Measurements from ENCODE around the gene GTF2E1. TPM values are rescaled to one million over a fixed set of nuclear protein-coding genes. Genes with fewer than 3 reads are reported as not detected.

The GTF2E1 gene
- total RNA-seq, 1 experiment from 2014 or later, result 21.5 TPM

- TF ChIP-seq YY1 (IDR thresholded peaks at IDR 0.05; ENCODE audit: extremely low read depth, insufficient replicate concordance, low read depth, low read length) (no peak), ZNF274 (IDR thresholded peaks at IDR 0.05; ENCODE audit: low read depth, low read length) (no peak), CBX3 (IDR thresholded peaks at IDR 0.05; ENCODE audit: low read depth) (no peak), JUND (IDR thresholded peaks at IDR 0.05) (no peak), ZFX (IDR thresholded peaks at IDR 0.05) (no peak), ELF1 (IDR thresholded peaks at IDR 0.05; ENCODE audit: borderline replicate concordance, low read depth) (no peak)
Observed at GRCh38 chr3:120770891-120771290, 28.3 kb downstream of the GTF2E1 start (continued).

DNA sequence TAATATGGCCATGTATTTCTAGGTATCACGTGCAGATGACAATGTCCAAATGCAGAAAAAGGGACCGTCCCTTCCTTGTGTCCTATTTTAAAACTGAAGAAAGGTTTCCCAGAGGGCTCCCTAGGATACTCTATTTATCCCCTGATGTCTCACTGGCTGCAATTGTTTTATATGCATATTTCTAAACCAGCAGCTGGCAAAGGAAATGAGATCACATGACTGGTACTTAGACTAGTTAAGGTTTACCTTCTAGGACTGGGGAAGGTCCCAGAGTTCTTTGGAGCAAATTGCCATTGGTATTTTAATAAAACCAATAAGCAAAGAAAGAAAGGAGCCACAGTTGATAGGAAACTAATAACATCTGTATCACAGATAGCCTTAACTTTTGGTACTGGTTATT, 29.5 kb downstream of the GTF2E1 start:
- ChIA-PET RAD21 (ENCODE audit: low non-redundant PET in 1 of 2, low total read pairs in 2 of 2, uncharacterized antibody in 2 of 2, unreplicated experiment in 2 of 2) (no interaction called here), POLR2A (no interaction called here), CTCF (no interaction called here)

More for the DNA sequence above, 29.5 kb downstream of the GTF2E1 start:
- no peaks in the 10 kb centered on the region for H3K9me3 ChIP-seq (ENCODE audit: control insufficient read depth in 1 of 2, insufficient read depth in 1 of 2, low read depth in 1 of 2, low read length in 2 of 2)
- intact Hi-C loops (cut with micrococcal nuclease), result no loop called here
- H3K4me3 ChIP-seq (replicated peaks in 1 of 2; ENCODE audit: low read depth in 1 of 2, low read length in 2 of 2), result no peak overlapping the region
- no peak overlapping the region for H2AFZ ChIP-seq (ENCODE audit: low read depth, low read length, poor library complexity, severe bottlenecking)
- H4K20me1 ChIP-seq (ENCODE audit: insufficient read depth), result no peaks in the 10 kb centered on the region
- no peak for TF ChIP-seq EGR1 (IDR thresholded peaks at IDR 0.05; ENCODE audit: low read depth)
- no peak for TF ChIP-seq SIN3A (IDR thresholded peaks at IDR 0.05; ENCODE audit: low read depth)
- TF ChIP-seq CEBPB (IDR thresholded peaks at IDR 0.05; ENCODE audit: low read depth), result no peak
- no peak for TF ChIP-seq ATF3 (IDR thresholded peaks at IDR 0.05)
- no peak for TF ChIP-seq ZFX (IDR thresholded peaks at IDR 0.05)
- no peak for TF ChIP-seq SP1 (IDR thresholded peaks at IDR 0.05; ENCODE audit: low read depth)
- TF ChIP-seq POLR2A (IDR thresholded peaks at IDR 0.05; ENCODE audit: borderline replicate concordance, extremely low read depth, insufficient read depth, insufficient read length), result no peak
- no peak for TF ChIP-seq SRF (IDR thresholded peaks at IDR 0.05; ENCODE audit: low read depth)
- no peak for TF ChIP-seq CBX3 (IDR thresholded peaks at IDR 0.05; ENCODE audit: low read depth)
- no peak for TF ChIP-seq POLR2AphosphoS5 (IDR thresholded peaks at IDR 0.05; ENCODE audit: low read depth, low read length)
- TF ChIP-seq EZH2phosphoT487 (IDR thresholded peaks at IDR 0.05; ENCODE audit: borderline replicate concordance), result no peak
- no peak for TF ChIP-seq RAD21 (IDR thresholded peaks at IDR 0.05; ENCODE audit: low read depth)
- no peak for TF ChIP-seq ELF1 (IDR thresholded peaks at IDR 0.05; ENCODE audit: borderline replicate concordance, low read depth)
- TF ChIP-seq, protein P1, sequence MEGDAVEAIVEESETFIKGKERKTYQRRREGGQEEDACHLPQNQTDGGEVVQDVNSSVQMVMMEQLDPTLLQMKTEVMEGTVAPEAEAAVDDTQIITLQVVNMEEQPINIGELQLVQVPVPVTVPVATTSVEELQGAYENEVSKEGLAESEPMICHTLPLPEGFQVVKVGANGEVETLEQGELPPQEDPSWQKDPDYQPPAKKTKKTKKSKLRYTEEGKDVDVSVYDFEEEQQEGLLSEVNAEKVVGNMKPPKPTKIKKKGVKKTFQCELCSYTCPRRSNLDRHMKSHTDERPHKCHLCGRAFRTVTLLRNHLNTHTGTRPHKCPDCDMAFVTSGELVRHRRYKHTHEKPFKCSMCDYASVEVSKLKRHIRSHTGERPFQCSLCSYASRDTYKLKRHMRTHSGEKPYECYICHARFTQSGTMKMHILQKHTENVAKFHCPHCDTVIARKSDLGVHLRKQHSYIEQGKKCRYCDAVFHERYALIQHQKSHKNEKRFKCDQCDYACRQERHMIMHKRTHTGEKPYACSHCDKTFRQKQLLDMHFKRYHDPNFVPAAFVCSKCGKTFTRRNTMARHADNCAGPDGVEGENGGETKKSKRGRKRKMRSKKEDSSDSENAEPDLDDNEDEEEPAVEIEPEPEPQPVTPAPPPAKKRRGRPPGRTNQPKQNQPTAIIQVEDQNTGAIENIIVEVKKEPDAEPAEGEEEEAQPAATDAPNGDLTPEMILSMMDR (IDR thresholded peaks at IDR 0.05 in 2 of 3, conservative IDR thresholded peaks at IDR 0.05 in 1 of 3; ENCODE audit: borderline replicate concordance in 1 of 3, insufficient read depth in 1 of 3, low read depth in 2 of 3, low read length in 2 of 3), result no peak
- TF ChIP-seq FOSL1 (IDR thresholded peaks at IDR 0.05; ENCODE audit: low read depth), result no peak
- TF ChIP-seq, protein P2, sequence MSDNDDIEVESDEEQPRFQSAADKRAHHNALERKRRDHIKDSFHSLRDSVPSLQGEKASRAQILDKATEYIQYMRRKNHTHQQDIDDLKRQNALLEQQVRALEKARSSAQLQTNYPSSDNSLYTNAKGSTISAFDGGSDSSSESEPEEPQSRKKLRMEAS (IDR thresholded peaks at IDR 0.05), result no peak
- no peak for TF ChIP-seq ZBTB33 (IDR thresholded peaks at IDR 0.05; ENCODE audit: extremely low read depth, insufficient replicate concordance, low read length)
- H3K27me3 ChIP-seq (ENCODE audit: insufficient read depth, low read length), result no peaks in the 10 kb centered on the region
- no peak for ATAC-seq
- no peak overlapping the region for H3K4me2 ChIP-seq (ENCODE audit: low read length)
- no peak overlapping the region for H3K27ac ChIP-seq (ENCODE audit: low read depth, low read length)
- DNase-seq (ENCODE audit: low read depth, low spot score), result no peak
- peaks cover 29% of the 10 kb centered on the region for H3K79me2 ChIP-seq (ENCODE audit: insufficient read depth, low read length)
- no peaks in the 10 kb centered on the region for H3K4me1 ChIP-seq (ENCODE audit: control insufficient read depth in 1 of 2, insufficient read depth in 2 of 2, low read length in 2 of 2)
- H3K9ac ChIP-seq (ENCODE audit: low read length), result no peak overlapping the region
- no peaks in the 10 kb centered on the region for H3K9me2 ChIP-seq (ENCODE audit: insufficient read depth)
- no TSS peak for BruUV-seq (replicated peaks)
- H3K36me3 ChIP-seq (ENCODE audit: control insufficient read depth in 1 of 2, insufficient read depth in 2 of 2, low read length in 2 of 2), result peaks cover 4 to 6% of the 10 kb centered on the region in 2 experiments; a peak in 2 of 4 replicates
